Left ventricle myocardium inferior (tissue), 1 donor: ENCODE results near the gene AGPAT3. TPM values are rescaled to one million over a fixed set of nuclear protein-coding genes. Genes with fewer than 3 reads are reported as not detected.

ENCODE experiments used
- DNase-seq: peaks from one replicate; pipeline ENCODE4 v3.0.0-alpha.2; 2020
- H3K27ac ChIP-seq: fragments of 200-600 bp; replicated peaks from 2 replicates; pipeline ENCODE4 v1.8.0; 2021
- H3K27me3 ChIP-seq: fragments of 200-600 bp; 2 replicates; pipeline ENCODE4 v1.8.0; 2021; ENCODE audit warnings: low read depth
- H3K36me3 ChIP-seq: fragments of 200-600 bp; 2 replicates; pipeline ENCODE4 v1.8.0; 2021
- H3K4me1 ChIP-seq: fragments of 200-600 bp; 2 replicates; pipeline ENCODE4 v1.8.0; 2021
- H3K4me3 ChIP-seq: fragments of 200-600 bp; 2 replicates; pipeline ENCODE4 v1.8.0; 2021; ENCODE audit warnings: mild to moderate bottlenecking, moderate library complexity
- H3K9me3 ChIP-seq: fragments of 200-600 bp; replicated peaks from 2 replicates; pipeline ENCODE4 v1.8.0; 2021
- CTCF ChIP-seq: fragments of 200-600 bp; IDR thresholded peaks from 2 replicates; pipeline ENCODE4 v1.8.0; 2021; ENCODE audit warnings: antibody characterized with exemption, mild to moderate bottlenecking, borderline replicate concordance
- intact Hi-C: fragments of 100-400 bp; cut with micrococcal nuclease; formaldehyde crosslinking; loops from one replicate; pipeline ENCODE4 v1.11.0; 2022
- total RNA-seq: library from RNA; stranded (reverse); fragmentation: NEBNext Ultra II Directional; extraction: Animal tissue kit (Norgen Biotek cat#: 25700); gene quantifications from one replicate; pipeline ENCODE4 v1.2.1, GENCODE V29; 2021
- donor health status: DM: no; HTN: yes; CAD: no; lungs with severe emphysema.

AGPAT3 gene
- total RNA-seq, 1 donor from 2014 or later = 79.6 TPM

- H3K9me3 ChIP-seq = peaks cover 17% of the 10 kb centered on the region
- H3K27ac ChIP-seq = peak overlapping the region; percentile 67
- TF ChIP-seq CTCF = no peak
- H3K4me3 ChIP-seq = no peak overlapping the region
- peak; percentile 52 for DNase-seq
- H3K36me3 ChIP-seq = peaks cover 12% of the 10 kb centered on the region
- peaks cover 62% of the 10 kb centered on the region for H3K4me1 ChIP-seq
- intact Hi-C loops = no loop called here
- no peaks in the 10 kb centered on the region for H3K27me3 ChIP-seq
These were observed 88.0 kb downstream of the AGPAT3 start for GRCh38 chr21:43953021-43953420.

- H3K9me3 ChIP-seq = peaks cover 8% of the 10 kb centered on the region
- H3K4me3 ChIP-seq = no peak overlapping the region
- H3K27me3 ChIP-seq = no peaks in the 10 kb centered on the region
- peaks cover 3% of the 10 kb centered on the region for H3K36me3 ChIP-seq
- DNase-seq = no peak
- peaks cover 63% of the 10 kb centered on the region for H3K4me1 ChIP-seq
- peak overlapping the region; percentile 67 for H3K27ac ChIP-seq
- no peak for TF ChIP-seq CTCF
- intact Hi-C loops = no loop called here
These were observed 89.0 kb downstream of the AGPAT3 start for GRCh38 chr21:43954042-43954441.

- intact Hi-C loops = no loop called here
These were observed 89.9 kb downstream of the AGPAT3 start for GRCh38 chr21:43954896-43955295.

GRCh38 chr21:43956019-43956669 lies 91.1 kb downstream of the AGPAT3 start:
- H3K9me3 ChIP-seq = no peaks in the 10 kb centered on the region
- DNase-seq = no peak
- no peak overlapping the region for H3K4me3 ChIP-seq
- H3K4me1 ChIP-seq = peaks cover 58% of the 10 kb centered on the region
- H3K27ac ChIP-seq = peak overlapping the region; percentile 36
- TF ChIP-seq CTCF = no peak
- H3K27me3 ChIP-seq = no peaks in the 10 kb centered on the region
- intact Hi-C loops = no loop called here
- peaks cover 18% of the 10 kb centered on the region for H3K36me3 ChIP-seq

More at GRCh38 chr21:43954896-43955295, 89.9 kb downstream of the AGPAT3 start:
- Histone ChIP-seq H3K27me3 (no peaks in the 10 kb centered on the region), H3K4me1 (peaks cover 61% of the 10 kb centered on the region), H3K4me3 (no peak overlapping the region), H3K9me3 (no peaks in the 10 kb centered on the region), H3K27ac (peak overlapping the region; percentile 67), H3K36me3 (peaks cover 5% of the 10 kb centered on the region)
- no peak for TF ChIP-seq CTCF
- DNase-seq = no peak

- H3K27ac ChIP-seq = peak overlapping the region; percentile 36
- H3K4me1 ChIP-seq = peaks cover 58% of the 10 kb centered on the region
- TF ChIP-seq CTCF = no peak
- no peak overlapping the region for H3K4me3 ChIP-seq
- intact Hi-C loops = no loop called here
- no peaks in the 10 kb centered on the region for H3K27me3 ChIP-seq
- H3K9me3 ChIP-seq = no peaks in the 10 kb centered on the region
- no peak for DNase-seq
- H3K36me3 ChIP-seq = peaks cover 19% of the 10 kb centered on the region
These were observed 91.6 kb downstream of the AGPAT3 start for GRCh38 chr21:43956670-43957035.
